ENCODE measurements around the gene SPANXC. TPM values are rescaled to one million over a fixed set of nuclear protein-coding genes. Genes with fewer than 3 reads are reported as not detected.

SPANXC gene
- total RNA-seq, 1 experiment from 2014 or later, result not detected

- TF ChIP-seq, protein P1, sequence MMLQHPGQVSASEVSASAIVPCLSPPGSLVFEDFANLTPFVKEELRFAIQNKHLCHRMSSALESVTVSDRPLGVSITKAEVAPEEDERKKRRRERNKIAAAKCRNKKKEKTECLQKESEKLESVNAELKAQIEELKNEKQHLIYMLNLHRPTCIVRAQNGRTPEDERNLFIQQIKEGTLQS (CRISPR knock-in tag; conservative IDR thresholded peaks at IDR 0.05), result no peak
- TF ChIP-seq MYBL2 (CRISPR knock-in tag; IDR thresholded peaks at IDR 0.05), result no peak
- no peak for TF ChIP-seq TEAD1 (CRISPR knock-in tag; IDR thresholded peaks at IDR 0.05)
- no peak for TF ChIP-seq ZNF121 (CRISPR knock-in tag; IDR thresholded peaks at IDR 0.05)
- no peak for TF ChIP-seq GTF2I (CRISPR knock-in tag; conservative IDR thresholded peaks at IDR 0.05)
- TF ChIP-seq NFATC4 (CRISPR knock-in tag; IDR thresholded peaks at IDR 0.05), result no peak
- no peak for TF ChIP-seq IRF1 (CRISPR knock-in tag; IDR thresholded peaks at IDR 0.05)
- TF ChIP-seq GABPB1 (CRISPR knock-in tag; IDR thresholded peaks at IDR 0.05), result no peak
- no peak for TF ChIP-seq CREM (CRISPR knock-in tag; IDR thresholded peaks at IDR 0.05)
- TF ChIP-seq, protein P2, sequence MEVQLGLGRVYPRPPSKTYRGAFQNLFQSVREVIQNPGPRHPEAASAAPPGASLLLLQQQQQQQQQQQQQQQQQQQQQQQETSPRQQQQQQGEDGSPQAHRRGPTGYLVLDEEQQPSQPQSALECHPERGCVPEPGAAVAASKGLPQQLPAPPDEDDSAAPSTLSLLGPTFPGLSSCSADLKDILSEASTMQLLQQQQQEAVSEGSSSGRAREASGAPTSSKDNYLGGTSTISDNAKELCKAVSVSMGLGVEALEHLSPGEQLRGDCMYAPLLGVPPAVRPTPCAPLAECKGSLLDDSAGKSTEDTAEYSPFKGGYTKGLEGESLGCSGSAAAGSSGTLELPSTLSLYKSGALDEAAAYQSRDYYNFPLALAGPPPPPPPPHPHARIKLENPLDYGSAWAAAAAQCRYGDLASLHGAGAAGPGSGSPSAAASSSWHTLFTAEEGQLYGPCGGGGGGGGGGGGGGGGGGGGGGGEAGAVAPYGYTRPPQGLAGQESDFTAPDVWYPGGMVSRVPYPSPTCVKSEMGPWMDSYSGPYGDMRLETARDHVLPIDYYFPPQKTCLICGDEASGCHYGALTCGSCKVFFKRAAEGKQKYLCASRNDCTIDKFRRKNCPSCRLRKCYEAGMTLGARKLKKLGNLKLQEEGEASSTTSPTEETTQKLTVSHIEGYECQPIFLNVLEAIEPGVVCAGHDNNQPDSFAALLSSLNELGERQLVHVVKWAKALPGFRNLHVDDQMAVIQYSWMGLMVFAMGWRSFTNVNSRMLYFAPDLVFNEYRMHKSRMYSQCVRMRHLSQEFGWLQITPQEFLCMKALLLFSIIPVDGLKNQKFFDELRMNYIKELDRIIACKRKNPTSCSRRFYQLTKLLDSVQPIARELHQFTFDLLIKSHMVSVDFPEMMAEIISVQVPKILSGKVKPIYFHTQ (CRISPR knock-in tag; IDR thresholded peaks at IDR 0.05), result no peak
These were observed 21.8 kb downstream of the SPANXC start (continued) for GRCh38 chrX:141220342-141221008.

GRCh38 chrX:141214196-141214595 lies 28.1 kb downstream of the SPANXC start:
- POLR2A ChIA-PET, result no interaction called here
- DNase-seq (ENCODE audit: low spot score) (no peak), ATAC-seq (no peak)
- H3K27ac Mint-ChIP-seq, result no peak overlapping the region
- H3K36me3 Mint-ChIP-seq, result 0 out of 2 replicates have a peak, but pooled peaks cover 4% of the 10 kb centered on the region
- H3K4me1 Mint-ChIP-seq, result no peaks in the 10 kb centered on the region
- peaks cover 7% of the 10 kb centered on the region for H3K9me3 Mint-ChIP-seq
- no peak overlapping the region for H3K4me3 Mint-ChIP-seq
- H3K27me3 Mint-ChIP-seq (ENCODE audit: low read depth), result no peaks in the 10 kb centered on the region; the same call in 1 of the 2 replicates
- CTCF ChIA-PET, result no interaction called here
- TF ChIP-seq, protein P3, sequence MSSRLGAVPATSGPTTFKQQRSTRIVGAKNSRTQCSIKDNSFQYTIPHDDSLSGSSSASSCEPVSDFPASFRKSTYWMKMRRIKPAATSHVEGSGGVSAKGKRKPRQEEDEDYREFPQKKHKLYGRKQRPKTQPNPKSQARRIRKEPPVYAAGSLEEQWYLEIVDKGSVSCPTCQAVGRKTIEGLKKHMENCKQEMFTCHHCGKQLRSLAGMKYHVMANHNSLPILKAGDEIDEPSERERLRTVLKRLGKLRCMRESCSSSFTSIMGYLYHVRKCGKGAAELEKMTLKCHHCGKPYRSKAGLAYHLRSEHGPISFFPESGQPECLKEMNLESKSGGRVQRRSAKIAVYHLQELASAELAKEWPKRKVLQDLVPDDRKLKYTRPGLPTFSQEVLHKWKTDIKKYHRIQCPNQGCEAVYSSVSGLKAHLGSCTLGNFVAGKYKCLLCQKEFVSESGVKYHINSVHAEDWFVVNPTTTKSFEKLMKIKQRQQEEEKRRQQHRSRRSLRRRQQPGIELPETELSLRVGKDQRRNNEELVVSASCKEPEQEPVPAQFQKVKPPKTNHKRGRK (CRISPR knock-in tag; IDR thresholded peaks at IDR 0.05; ENCODE audit: borderline replicate concordance), result no peak
- no peak for TF ChIP-seq RELA (CRISPR knock-in tag; IDR thresholded peaks at IDR 0.05; ENCODE audit: borderline replicate concordance)
- TF ChIP-seq, protein P4, sequence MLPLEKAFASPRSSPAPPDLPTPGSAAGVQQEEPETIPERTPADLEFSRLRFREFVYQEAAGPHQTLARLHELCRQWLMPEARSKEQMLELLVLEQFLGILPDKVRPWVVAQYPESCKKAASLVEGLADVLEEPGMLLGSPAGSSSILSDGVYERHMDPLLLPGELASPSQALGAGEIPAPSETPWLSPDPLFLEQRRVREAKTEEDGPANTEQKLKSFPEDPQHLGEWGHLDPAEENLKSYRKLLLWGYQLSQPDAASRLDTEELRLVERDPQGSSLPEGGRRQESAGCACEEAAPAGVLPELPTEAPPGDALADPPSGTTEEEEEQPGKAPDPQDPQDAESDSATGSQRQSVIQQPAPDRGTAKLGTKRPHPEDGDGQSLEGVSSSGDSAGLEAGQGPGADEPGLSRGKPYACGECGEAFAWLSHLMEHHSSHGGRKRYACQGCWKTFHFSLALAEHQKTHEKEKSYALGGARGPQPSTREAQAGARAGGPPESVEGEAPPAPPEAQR (CRISPR knock-in tag; IDR thresholded peaks at IDR 0.05), result no peak
- TF ChIP-seq E2F4 (CRISPR knock-in tag; IDR thresholded peaks at IDR 0.05; ENCODE audit: borderline replicate concordance, low read depth), result no peak
- TF ChIP-seq ZNF425 (CRISPR knock-in tag; conservative IDR thresholded peaks at IDR 0.05), result no peak
- no peak for TF ChIP-seq ZNF281 (CRISPR knock-in tag; IDR thresholded peaks at IDR 0.05)
- no peak for TF ChIP-seq ZNF671 (CRISPR knock-in tag; IDR thresholded peaks at IDR 0.05)
- TF ChIP-seq OVOL2 (CRISPR knock-in tag; IDR thresholded peaks at IDR 0.05; ENCODE audit: borderline replicate concordance), result no peak
- no peak for TF ChIP-seq MYBL2 (CRISPR knock-in tag; IDR thresholded peaks at IDR 0.05)
- no peak for TF ChIP-seq PRDM15 (CRISPR knock-in tag; IDR thresholded peaks at IDR 0.05)

All from WTC11 (cell line).